ENCODE measurements around the gene ADAP1. TPM values are rescaled to one million over a fixed set of nuclear protein-coding genes. Genes with fewer than 3 reads are reported as not detected.

The ADAP1 gene
- total and polyA plus RNA-seq, 2 of the 13 experiments (the other 11 are each of a cell fraction or from before 2014, with no cell fraction given), result 10.5 to 24.6 TPM

- TF ChIP-seq ZNF382 (CRISPR knock-in tag; IDR thresholded peaks at IDR 0.05; ENCODE audit: borderline replicate concordance), result no peak
- TF ChIP-seq ASH2L (IDR thresholded peaks at IDR 0.05; ENCODE audit: insufficient read length, low read depth, low read length), result no peak
- TF ChIP-seq TCF7L2 (IDR thresholded peaks at IDR 0.05; ENCODE audit: low read depth, low read length), result no peak
- TF ChIP-seq ZBTB14 (CRISPR knock-in tag; IDR thresholded peaks at IDR 0.05), result no peak
- no peak for TF ChIP-seq ZNF605 (CRISPR knock-in tag; IDR thresholded peaks at IDR 0.05)
- no peak for TF ChIP-seq TEF (CRISPR knock-in tag; IDR thresholded peaks at IDR 0.05)
- TF ChIP-seq MAX (IDR thresholded peaks at IDR 0.05), result peak; percentile 43; the same call in 1 of the 2 replicates
- no peak for TF ChIP-seq SRF (IDR thresholded peaks at IDR 0.05; ENCODE audit: low read depth, low read length)
- TF ChIP-seq ZNF674 (CRISPR knock-in tag; IDR thresholded peaks at IDR 0.05; ENCODE audit: low read depth), result no peak
- TF ChIP-seq ZNF567 (CRISPR knock-in tag; IDR thresholded peaks at IDR 0.05; ENCODE audit: borderline replicate concordance), result no peak
- TF ChIP-seq ZNF33B (CRISPR knock-in tag; IDR thresholded peaks at IDR 0.05), result no peak
- TF ChIP-seq IKZF5 (CRISPR knock-in tag; IDR thresholded peaks at IDR 0.05), result no peak
- TF ChIP-seq ZBTB46 (CRISPR knock-in tag; IDR thresholded peaks at IDR 0.05; ENCODE audit: borderline replicate concordance), result no peak
- no peak for TF ChIP-seq ZNF33A (CRISPR knock-in tag; IDR thresholded peaks at IDR 0.05; ENCODE audit: borderline replicate concordance)
- TF ChIP-seq JARID2 (CRISPR knock-in tag; IDR thresholded peaks at IDR 0.05; ENCODE audit: insufficient replicate concordance), result no peak
- TF ChIP-seq KLF16 (CRISPR knock-in tag; IDR thresholded peaks at IDR 0.05), result no peak
- no peak for TF ChIP-seq TFDP2 (CRISPR knock-in tag; IDR thresholded peaks at IDR 0.05)
- no peak for TF ChIP-seq ZNF253 (CRISPR knock-in tag; IDR thresholded peaks at IDR 0.05; ENCODE audit: borderline replicate concordance)
- TF ChIP-seq BRCA1 (CRISPR knock-in tag; IDR thresholded peaks at IDR 0.05), result no peak
- no peak for TF ChIP-seq ZNF441 (CRISPR knock-in tag; IDR thresholded peaks at IDR 0.05; ENCODE audit: borderline replicate concordance)
- TF ChIP-seq IKZF1 (IDR thresholded peaks at IDR 0.05), result no peak
- no peak for TF ChIP-seq GPBP1L1 (CRISPR knock-in tag; IDR thresholded peaks at IDR 0.05)
Measured at GRCh38 chr7:990933-991728, 36.7 kb upstream of the ADAP1 start (continued).
